Activated CD8-positive, alpha-beta memory T cell treated with anti-CD3 and anti-CD28 coated beads for 1 hour (primary cell): Measurements from ENCODE around the gene MROH7.

Experiments
- DNase-seq, 2 donors: peaks; one replicate each; pipeline ENCODE4 v3.0.0-alpha.2; 2020; ENCODE audit warnings: low read depth in 1 of 2; ENCODE audit errors: extremely low read depth in 1 of 2

The MROH7 gene

GRCh38 chr1:54695764-54696163 lies 54.2 kb downstream of the MROH7 start:
- DNase-seq = no peak

- no peak for DNase-seq
Measured at GRCh38 chr1:54696262-54696661, 54.7 kb downstream of the MROH7 start.

GRCh38 chr1:54697896-54698295 lies 56.3 kb downstream of the MROH7 start:
- DNase-seq = no peak

GRCh38 chr1:54698346-54698745 lies 56.8 kb downstream of the MROH7 start:
- DNase-seq = no peak

- no peak for DNase-seq
Measured at GRCh38 chr1:54699936-54700525, 58.4 kb downstream of the MROH7 start.

- no peak for DNase-seq
Measured at GRCh38 chr1:54701066-54701465, 59.5 kb downstream of the MROH7 start.

- no peak for DNase-seq
Measured at GRCh38 chr1:54701996-54702395, 60.4 kb downstream of the MROH7 start.

GRCh38 chr1:54703471-54703870 lies 61.9 kb downstream of the MROH7 start:
- no peak for DNase-seq

GRCh38 chr1:54705153-54705552 lies 63.6 kb downstream of the MROH7 start:
- no peak for DNase-seq

GRCh38 chr1:54706419-54706818 lies 64.8 kb downstream of the MROH7 start:
- DNase-seq = no peak

- DNase-seq = no peak
Measured at GRCh38 chr1:54708385-54708784, 66.8 kb downstream of the MROH7 start.

GRCh38 chr1:54709547-54710292 lies 68.1 kb downstream of the MROH7 start:
- no peak for DNase-seq

GRCh38 chr1:54710434-54710833 lies 68.8 kb downstream of the MROH7 start:
- no peak for DNase-seq

GRCh38 chr1:54710841-54711240 lies 69.3 kb downstream of the MROH7 start:
- no peak for DNase-seq

GRCh38 chr1:54711536-54711935 lies 70.0 kb downstream of the MROH7 start:
- no peak for DNase-seq

- DNase-seq = no peak
Measured at GRCh38 chr1:54714881-54715492, 73.4 kb downstream of the MROH7 start.

GRCh38 chr1:54715493-54716298 lies 74.1 kb downstream of the MROH7 start, which contains the start of gene TTC4:
Gene TTC4 (plus strand): TSS chr1:54715861. CDS start chr1:54715909, 48 bp downstream.
- peak; percentile 60 to 76 for DNase-seq

- no peak for DNase-seq
Measured at GRCh38 chr1:54716299-54717047, 74.9 kb downstream of the MROH7 start.

GRCh38 chr1:54721719-54722118 lies 80.1 kb downstream of the MROH7 start:
- DNase-seq = no peak

GRCh38 chr1:54723985-54724384 lies 82.4 kb downstream of the MROH7 start:
- no peak for DNase-seq

GRCh38 chr1:54724771-54725170 lies 83.2 kb downstream of the MROH7 start:
- DNase-seq = no peak
